Measurements from ENCODE around the gene PLCXD3.

GRCh38 chr5:41370482-41370881 is 139.9 kb downstream of the PLCXD3 start:
- TF ChIP-seq CTCF (IDR thresholded peaks at IDR 0.05; ENCODE audit: low read depth, low read length): no peak
- TF ChIP-seq EZH2phosphoT487 (IDR thresholded peaks at IDR 0.05; ENCODE audit: low read depth): no peak
